T-helper 17 cell (primary cell): ENCODE data around the gene GPR12. TPM values are rescaled to one million over a fixed set of nuclear protein-coding genes. Genes with fewer than 3 reads are reported as not detected.
A peak's percentile ranks its signal among the peaks of the same experiment; 100 is the strongest.

Source experiments
- ATAC-seq: fragments of 150-1000 bp; cut with Tn5 transposase; 2 replicates; pipeline ENCODE4 v1.10.0; 2021; ENCODE audit warnings: mild to moderate bottlenecking, moderate library complexity
- DNase-seq, 3 donors: peaks; one replicate each; pipeline versions ENCODE4 v3.0.0 to v3.0.0-alpha.2; 2020 to 2021
- H3K9me3 ChIP-seq: one replicate; pipeline ENCODE4 v1.7.0; 2013; ENCODE audit warnings: low read length, mild to moderate bottlenecking; ENCODE audit not compliant: control insufficient read depth, poor library complexity, severe bottlenecking
- H3K27ac Mint-ChIP-seq: one replicate; pipeline ENCODE4 v1.8.0; 2022; ENCODE audit warnings: mild to moderate bottlenecking, moderate library complexity, mixed read lengths
- H3K27me3 Mint-ChIP-seq: one replicate; pipeline ENCODE4 v1.8.0; 2022; ENCODE audit warnings: mixed read lengths
- H3K36me3 Mint-ChIP-seq: one replicate; pipeline ENCODE4 v1.8.0; 2022; ENCODE audit warnings: low read depth, mixed read lengths
- H3K4me1 Mint-ChIP-seq: one replicate; pipeline ENCODE4 v1.8.0; 2022; ENCODE audit warnings: mild to moderate bottlenecking, mixed read lengths
- H3K4me3 Mint-ChIP-seq: one replicate; pipeline ENCODE4 v1.8.0; 2022; ENCODE audit warnings: mild to moderate bottlenecking, moderate library complexity, mixed read lengths
- total RNA-seq, 4 donors: library from RNA in 2 of 4; stranded (reverse) in 2 of 4; gene quantifications; one replicate each; pipeline ENCODE4 v1.2.3 and lab custom pipeline; 2022 to 2026

Gene GPR12
- total RNA-seq, 2 donors from 2014 or later: not detected

DNA sequence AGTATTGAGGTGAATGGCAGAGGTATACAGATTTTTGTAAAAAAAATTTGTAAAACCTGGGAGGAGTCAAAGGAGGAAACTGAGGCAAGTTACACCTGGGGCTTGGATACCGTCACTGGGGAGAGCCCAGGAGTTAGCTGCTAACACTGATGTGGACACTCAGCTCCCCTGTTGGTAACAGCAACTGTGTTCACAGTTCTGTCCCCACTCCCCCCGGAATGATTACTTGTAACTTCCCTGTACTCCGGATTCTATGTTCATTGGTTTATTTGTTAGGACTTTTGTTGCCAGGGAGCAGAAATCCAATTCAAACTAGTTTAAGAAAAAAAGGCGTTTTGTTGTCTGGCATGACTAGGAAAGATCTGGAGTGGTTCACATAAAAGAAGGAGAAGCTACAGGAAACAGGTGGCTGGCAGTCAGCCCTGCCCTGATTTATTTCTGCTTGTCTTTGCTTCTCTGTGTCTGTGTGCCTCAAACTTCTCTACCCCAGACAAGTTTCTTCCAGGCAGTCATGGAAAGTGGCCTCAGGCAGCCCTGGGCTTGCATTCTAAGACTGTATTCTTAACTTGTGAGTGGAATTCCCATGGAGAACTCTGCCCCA is 2.3 kb upstream of the GPR12 start:
- no peak for ATAC-seq
- no peak overlapping the region for H3K27ac Mint-ChIP-seq
- H3K27me3 Mint-ChIP-seq: peaks cover 79% of the 10 kb centered on the region
- H3K36me3 Mint-ChIP-seq: peaks cover 11% of the 10 kb centered on the region
- peaks cover 3% of the 10 kb centered on the region for H3K4me1 Mint-ChIP-seq
- DNase-seq: no peak
- H3K4me3 Mint-ChIP-seq: no peak overlapping the region
- H3K9me3 ChIP-seq: no peaks in the 10 kb centered on the region

DNA sequence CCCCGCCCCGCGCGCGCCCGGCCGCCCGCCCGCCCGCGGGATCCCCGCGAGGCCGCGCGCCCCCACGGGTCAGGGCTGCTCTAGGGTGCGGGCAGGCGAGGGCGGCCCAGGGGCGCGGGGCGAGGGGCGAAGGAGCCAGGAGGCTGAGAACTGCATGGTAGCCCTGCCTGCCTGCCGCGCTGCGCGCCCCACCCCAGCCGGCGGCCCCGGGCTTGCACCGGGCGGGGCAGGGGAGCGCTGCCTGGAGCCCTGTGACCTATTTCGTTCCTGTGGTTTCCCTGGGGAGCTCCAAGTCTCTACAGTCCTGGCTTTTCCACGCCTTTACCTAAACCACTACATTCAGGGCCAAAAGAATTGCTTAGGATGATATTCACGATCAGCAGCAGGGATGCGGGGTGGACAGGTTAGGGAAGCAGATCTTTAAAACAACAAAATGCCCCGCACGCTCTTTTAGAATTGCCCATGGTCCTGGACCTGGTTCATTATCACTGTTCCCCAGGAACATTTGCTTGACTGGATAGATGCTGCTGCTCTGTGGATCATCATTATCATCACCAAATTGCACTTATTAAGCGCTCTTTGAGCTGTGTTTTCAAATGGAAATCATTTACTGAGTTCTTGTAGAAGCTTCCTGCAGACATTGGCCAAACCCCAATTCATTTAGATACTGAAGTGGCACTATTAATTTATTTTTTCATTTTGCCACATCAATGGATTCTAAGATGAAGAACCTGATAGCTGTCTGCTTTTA is 421 bp upstream of the GPR12 start:
- Mint-ChIP-seq H3K27ac (no peak overlapping the region), H3K36me3 (peaks cover 11% of the 10 kb centered on the region), H3K4me1 (peaks cover 3% of the 10 kb centered on the region), H3K27me3 (peaks cover 84% of the 10 kb centered on the region), H3K4me3 (peak overlapping the region; percentile 69)
- H3K9me3 ChIP-seq: no peaks in the 10 kb centered on the region
- ATAC-seq (no peak), DNase-seq (no peak)

DNA sequence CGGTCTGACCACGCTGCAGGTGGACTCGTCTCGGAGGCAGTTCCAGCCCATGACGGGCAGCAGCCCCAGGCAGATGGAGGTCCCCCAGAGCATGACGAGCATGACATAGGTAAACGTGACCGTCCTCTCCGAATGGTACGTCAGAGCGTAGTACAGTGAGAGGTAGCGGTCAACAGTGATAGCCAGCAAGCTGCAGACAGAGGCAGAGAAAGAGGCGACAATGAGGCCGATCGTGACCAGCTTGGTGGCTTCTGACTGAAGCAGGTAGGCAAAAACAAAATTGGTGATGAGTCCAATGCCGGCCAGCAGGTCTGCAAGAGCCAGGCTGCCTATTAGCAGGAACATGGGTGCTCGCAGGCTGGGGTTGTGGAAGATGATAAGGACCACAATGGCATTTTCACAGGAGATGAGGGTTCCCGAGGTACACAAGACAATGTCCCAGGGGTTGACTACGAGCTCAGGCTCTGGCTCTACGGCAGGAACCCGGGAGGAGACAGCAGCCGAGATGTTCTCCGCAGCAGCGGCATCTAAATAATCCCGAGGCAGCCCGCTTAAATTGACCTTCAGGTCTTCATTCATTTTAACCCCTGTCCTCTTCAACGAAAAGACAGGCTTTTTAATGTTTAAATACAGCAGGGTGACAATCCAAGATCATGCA is 1.2 kb downstream of the GPR12 start:
- no peak overlapping the region for H3K27ac Mint-ChIP-seq
- ATAC-seq (no peak), DNase-seq (no peak)
- peaks cover 3% of the 10 kb centered on the region for H3K4me1 Mint-ChIP-seq
- H3K4me3 Mint-ChIP-seq: peak overlapping the region; percentile 71
- peaks cover 8% of the 10 kb centered on the region for H3K36me3 Mint-ChIP-seq
- H3K9me3 ChIP-seq: no peaks in the 10 kb centered on the region
- H3K27me3 Mint-ChIP-seq: peaks cover 72% of the 10 kb centered on the region

DNA sequence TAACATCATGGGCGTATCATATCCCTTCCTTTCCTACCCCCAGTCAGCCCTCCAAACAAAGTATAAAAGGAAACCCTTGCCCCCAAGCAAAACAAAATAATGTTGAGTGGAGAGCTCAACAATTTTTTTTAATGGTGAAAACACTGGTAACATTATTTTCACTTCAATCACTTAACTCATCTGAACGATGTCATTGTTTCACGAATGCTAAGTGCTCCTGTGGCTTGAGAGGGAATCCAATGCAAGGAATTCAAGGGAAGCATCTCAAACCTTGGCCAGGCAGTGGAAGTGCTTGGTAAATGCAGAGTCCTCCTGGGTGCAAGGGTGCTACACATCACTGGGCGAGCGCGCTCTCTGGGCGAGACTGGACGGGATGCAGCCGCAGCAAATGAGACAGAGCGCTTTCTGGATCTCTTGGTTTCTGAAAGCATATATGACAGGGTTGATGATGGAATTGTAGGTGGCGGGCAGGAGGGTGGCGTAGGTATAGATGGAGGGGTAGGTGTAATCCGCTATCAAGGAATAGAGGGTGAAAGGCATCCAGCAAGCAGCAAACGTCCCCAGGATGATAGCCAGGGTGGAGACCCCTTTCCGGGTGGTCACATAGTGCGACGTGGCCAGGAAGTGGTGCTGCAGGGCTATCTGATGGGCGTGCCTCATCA is 2.0 kb downstream of the GPR12 start:
- peaks cover 3% of the 10 kb centered on the region for H3K4me1 Mint-ChIP-seq
- no peak for ATAC-seq
- no peak overlapping the region for H3K27ac Mint-ChIP-seq
- H3K36me3 Mint-ChIP-seq: peaks cover 8% of the 10 kb centered on the region
- no peak overlapping the region for H3K4me3 Mint-ChIP-seq
- no peaks in the 10 kb centered on the region for H3K9me3 ChIP-seq
- H3K27me3 Mint-ChIP-seq: peaks cover 65% of the 10 kb centered on the region
- DNase-seq: no peak

DNA sequence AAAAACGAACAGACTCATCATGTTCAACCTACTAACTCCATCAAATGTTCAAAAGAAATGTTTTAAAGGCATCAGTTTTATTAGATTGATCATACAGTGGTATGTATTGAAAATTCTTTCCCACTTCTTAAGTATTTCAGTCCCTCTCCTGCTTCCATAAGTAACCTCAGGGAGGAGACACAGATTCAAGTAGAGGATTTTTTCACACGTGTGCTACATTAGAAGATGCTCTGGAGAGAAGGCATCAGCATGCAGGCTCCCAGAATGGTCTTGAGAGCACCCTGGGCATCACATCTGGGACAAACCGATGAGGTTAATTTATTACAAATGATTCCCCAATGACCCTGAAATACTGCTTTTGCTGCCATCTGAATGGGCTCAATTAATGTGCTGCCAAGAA is 3.6 kb downstream of the GPR12 start:
- DNase-seq: no peak
- Mint-ChIP-seq H3K4me1 (peaks cover 3% of the 10 kb centered on the region), H3K27ac (no peak overlapping the region), H3K27me3 (peaks cover 57% of the 10 kb centered on the region), H3K36me3 (peaks cover 8% of the 10 kb centered on the region), H3K4me3 (no peak overlapping the region)
- H3K9me3 ChIP-seq: no peaks in the 10 kb centered on the region
- ATAC-seq: no peak

DNA sequence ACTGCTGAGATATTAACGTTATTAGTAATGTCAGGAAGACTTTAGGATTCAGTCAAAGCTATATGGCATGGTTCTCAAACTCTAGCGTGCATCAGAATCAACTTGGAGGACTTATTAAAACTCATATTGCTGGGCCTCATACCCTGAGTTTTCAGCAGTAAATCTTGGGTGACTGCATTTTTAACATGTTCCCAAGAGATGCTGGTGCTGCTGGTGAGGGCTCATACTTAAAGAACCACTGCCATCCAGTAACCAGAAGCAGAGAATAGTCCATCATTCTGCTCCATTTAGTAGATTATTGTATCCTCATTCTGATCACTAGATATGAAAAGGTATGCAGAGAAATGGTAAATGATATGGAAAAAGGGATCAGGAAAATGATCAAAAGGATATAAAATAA is 7.9 kb downstream of the GPR12 start:
- DNase-seq (no peak), ATAC-seq (no peak)
- no peaks in the 10 kb centered on the region for H3K9me3 ChIP-seq
- no peak overlapping the region for H3K27ac Mint-ChIP-seq
- peaks cover 3% of the 10 kb centered on the region for H3K4me1 Mint-ChIP-seq
- H3K4me3 Mint-ChIP-seq: no peak overlapping the region
- peaks cover 36% of the 10 kb centered on the region for H3K27me3 Mint-ChIP-seq
- no peaks in the 10 kb centered on the region for H3K36me3 Mint-ChIP-seq

DNA sequence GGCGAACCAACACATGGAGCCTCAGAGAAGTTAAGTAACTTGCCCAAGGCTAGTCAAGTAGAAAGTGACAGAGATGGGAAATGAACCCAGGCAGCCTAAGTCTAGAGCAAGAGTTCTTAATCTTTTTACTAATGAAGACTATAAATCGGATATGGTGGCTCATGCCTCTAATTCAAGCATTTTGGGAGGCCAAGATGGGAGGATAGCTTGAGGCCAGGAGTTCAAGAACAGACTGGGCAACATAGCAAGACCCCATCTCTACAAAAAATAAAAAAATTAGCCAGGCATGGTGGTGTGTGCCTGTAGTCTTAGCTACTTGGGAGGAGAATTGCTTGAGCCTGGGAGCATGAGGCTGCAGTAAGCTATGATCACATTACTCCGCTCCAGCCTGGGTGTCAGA is 10.7 kb downstream of the GPR12 start:
- H3K4me3 Mint-ChIP-seq: no peak overlapping the region
- H3K4me1 Mint-ChIP-seq: peaks cover 3% of the 10 kb centered on the region
- H3K9me3 ChIP-seq: no peaks in the 10 kb centered on the region
- H3K27ac Mint-ChIP-seq: no peak overlapping the region
- no peaks in the 10 kb centered on the region for H3K36me3 Mint-ChIP-seq
- no peak for ATAC-seq
- peaks cover 31% of the 10 kb centered on the region for H3K27me3 Mint-ChIP-seq
- no peak for DNase-seq

DNA sequence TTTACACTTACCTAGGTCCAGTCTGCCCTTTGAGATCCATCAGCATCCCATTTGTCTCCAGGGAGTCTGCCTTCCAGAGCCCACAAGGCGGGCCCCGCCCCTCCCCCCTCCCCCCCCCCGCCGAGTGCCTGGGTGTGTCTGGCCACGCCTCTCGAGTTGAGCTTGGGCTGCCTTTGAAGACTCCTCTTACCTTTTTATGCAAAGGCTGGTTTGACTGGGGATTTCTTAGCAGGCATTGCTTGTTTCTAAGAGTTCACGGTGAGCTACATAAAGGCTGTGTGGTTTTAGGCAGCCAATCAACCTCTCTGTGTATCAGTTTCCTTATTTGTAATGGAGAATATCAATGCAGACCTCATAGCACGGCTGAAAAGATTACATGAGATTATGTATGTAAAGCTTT is 11.3 kb downstream of the GPR12 start:
- peaks cover 3% of the 10 kb centered on the region for H3K4me1 Mint-ChIP-seq
- peaks cover 36% of the 10 kb centered on the region for H3K27me3 Mint-ChIP-seq
- H3K36me3 Mint-ChIP-seq: no peaks in the 10 kb centered on the region
- no peak overlapping the region for H3K27ac Mint-ChIP-seq
- DNase-seq (no peak), ATAC-seq (no peak)
- H3K9me3 ChIP-seq: no peaks in the 10 kb centered on the region
- no peak overlapping the region for H3K4me3 Mint-ChIP-seq

DNA sequence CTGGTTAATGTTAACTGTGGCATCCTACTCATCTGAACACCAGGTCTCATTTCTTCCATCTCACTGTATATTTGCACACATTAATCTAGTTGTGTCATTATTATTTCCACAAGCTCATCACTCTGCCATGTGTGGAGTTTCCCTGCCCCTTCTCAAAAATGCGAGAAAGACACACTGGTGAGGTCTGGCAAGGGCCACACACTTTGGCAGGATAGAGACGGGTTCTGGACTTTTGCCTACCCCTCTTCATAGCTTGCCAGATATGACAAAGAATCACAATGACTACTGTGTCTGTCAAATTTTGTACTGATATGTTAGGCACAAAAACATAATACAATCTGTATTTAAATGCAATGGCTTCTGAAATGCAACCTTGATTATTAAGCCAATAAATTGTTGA is 12.9 kb downstream of the GPR12 start:
- no peak overlapping the region for H3K27ac Mint-ChIP-seq
- peaks cover 46% of the 10 kb centered on the region for H3K27me3 Mint-ChIP-seq
- no peak overlapping the region for H3K4me3 Mint-ChIP-seq
- no peaks in the 10 kb centered on the region for H3K36me3 Mint-ChIP-seq
- peaks cover 3% of the 10 kb centered on the region for H3K4me1 Mint-ChIP-seq
- ATAC-seq: no peak
- DNase-seq: no peak
- no peaks in the 10 kb centered on the region for H3K9me3 ChIP-seq

DNA sequence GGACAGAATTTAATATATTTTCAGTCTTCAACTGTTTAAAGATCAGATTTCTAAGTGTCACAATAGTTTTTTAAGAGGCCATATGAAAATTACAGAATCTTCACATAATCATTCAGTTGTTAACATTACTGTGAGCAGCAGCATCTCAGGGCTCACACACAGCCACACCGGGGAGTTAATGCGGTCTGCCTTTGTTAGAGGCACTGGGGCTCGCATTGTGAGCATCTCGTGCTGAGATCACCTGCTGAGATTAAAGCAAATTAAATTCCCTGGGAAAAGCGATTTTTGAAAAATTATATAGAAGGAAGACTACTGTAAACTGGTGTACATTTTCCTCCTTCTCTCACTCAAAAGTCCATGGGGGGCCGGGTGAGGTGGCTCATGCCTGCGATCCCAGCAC is 16.6 kb downstream of the GPR12 start:
- H3K9me3 ChIP-seq: no peaks in the 10 kb centered on the region
- Mint-ChIP-seq H3K4me1 (no peaks in the 10 kb centered on the region), H3K36me3 (no peaks in the 10 kb centered on the region), H3K4me3 (no peak overlapping the region), H3K27me3 (peaks cover 29% of the 10 kb centered on the region), H3K27ac (no peak overlapping the region)
- ATAC-seq (no peak), DNase-seq (no peak)

DNA sequence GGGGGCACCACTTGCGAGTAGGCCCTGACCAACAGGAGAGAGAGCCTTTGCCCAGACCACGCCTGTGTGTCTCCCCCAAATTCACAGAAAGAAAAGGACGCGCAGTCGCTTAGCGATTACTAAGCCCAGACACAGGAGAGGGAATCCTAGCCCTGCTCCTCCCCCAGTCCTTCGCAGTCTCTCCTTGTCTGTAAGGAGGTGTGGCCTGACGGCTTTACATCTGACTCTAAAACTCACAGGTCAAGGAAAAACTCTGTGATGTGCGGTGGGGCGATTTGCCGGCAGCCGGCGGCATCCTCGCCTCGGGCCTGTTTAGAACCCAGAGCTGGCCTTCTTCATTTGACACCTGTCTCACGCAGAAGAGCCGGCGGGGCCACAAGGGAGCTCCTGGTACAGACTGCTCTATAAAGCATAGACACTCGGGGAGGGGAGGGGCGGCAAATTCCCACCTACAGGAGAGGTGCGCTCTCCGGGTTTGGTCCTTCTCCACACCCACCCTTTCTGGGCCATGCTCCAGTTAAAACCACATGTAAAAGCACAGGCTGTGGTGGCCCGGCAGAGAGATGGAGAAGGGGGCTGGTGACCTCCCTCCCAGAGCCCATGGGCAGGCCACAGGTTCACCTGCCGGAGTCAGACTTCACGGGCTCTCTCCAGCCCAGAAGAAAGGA is 17.8 kb downstream of the GPR12 start:
- H3K9me3 ChIP-seq: no peaks in the 10 kb centered on the region
- no peaks in the 10 kb centered on the region for H3K36me3 Mint-ChIP-seq
- H3K4me1 Mint-ChIP-seq: no peaks in the 10 kb centered on the region
- H3K27ac Mint-ChIP-seq: no peak overlapping the region
- peaks cover 29% of the 10 kb centered on the region for H3K27me3 Mint-ChIP-seq
- no peak for ATAC-seq
- DNase-seq: no peak
- no peak overlapping the region for H3K4me3 Mint-ChIP-seq

DNA sequence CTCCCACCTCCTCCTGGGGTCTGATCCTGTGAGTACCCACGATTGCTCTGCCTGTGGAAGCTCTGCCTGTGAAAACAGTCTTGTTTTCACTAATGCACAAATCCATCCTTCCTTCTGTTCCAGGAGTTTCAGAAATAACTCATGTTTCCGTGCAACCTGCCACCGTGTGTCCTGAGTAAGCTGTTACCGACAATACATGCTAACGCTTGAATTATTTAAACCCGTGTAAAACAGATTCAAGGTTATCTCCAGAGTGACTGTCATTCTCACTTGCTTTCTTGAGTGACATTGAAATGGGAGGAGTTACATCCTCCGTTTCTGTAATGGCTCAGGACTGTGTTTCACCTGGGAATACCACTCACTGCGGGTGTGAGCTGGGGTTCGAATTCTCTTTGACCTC is 24.9 kb downstream of the GPR12 start:
- no peaks in the 10 kb centered on the region for H3K36me3 Mint-ChIP-seq
- H3K27ac Mint-ChIP-seq: no peak overlapping the region
- DNase-seq (no peak), ATAC-seq (no peak)
- H3K4me3 Mint-ChIP-seq: no peak overlapping the region
- no peaks in the 10 kb centered on the region for H3K4me1 Mint-ChIP-seq
- H3K27me3 Mint-ChIP-seq: no peaks in the 10 kb centered on the region
- H3K9me3 ChIP-seq: no peaks in the 10 kb centered on the region

DNA sequence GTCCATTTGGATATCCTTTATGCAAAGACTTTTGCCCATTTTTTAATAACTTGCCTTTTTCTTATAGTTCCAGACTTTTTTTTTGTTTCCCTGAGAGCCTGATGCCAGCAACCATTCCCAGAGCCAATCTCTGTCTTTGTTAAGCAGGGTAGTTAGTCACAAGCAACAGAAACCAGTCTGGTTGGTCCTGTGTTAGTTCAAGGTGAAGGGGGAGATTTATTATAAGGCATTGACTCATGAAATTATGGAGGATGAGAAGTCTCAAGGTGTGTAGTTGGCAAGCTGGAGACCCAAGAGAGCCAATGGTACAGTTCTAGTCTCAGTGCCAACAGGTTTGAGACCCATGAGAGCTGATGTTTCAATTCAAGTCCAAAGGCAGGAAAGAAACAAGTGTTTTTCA is 33.0 kb downstream of the GPR12 start:
- Mint-ChIP-seq H3K27me3 (peaks cover 5% of the 10 kb centered on the region), H3K4me3 (no peak overlapping the region), H3K36me3 (no peaks in the 10 kb centered on the region), H3K4me1 (no peaks in the 10 kb centered on the region), H3K27ac (no peak overlapping the region)
- ATAC-seq (no peak), DNase-seq (no peak)
- no peaks in the 10 kb centered on the region for H3K9me3 ChIP-seq
